ENCODE measurements around the gene PARD6B. TPM values are rescaled to one million over a fixed set of nuclear protein-coding genes. Genes with fewer than 3 reads are reported as not detected.

Gene PARD6B
- total RNA-seq, 4 donors from 2014 or later, result 0.72 to 15.3 (median 2.3) TPM

DNA sequence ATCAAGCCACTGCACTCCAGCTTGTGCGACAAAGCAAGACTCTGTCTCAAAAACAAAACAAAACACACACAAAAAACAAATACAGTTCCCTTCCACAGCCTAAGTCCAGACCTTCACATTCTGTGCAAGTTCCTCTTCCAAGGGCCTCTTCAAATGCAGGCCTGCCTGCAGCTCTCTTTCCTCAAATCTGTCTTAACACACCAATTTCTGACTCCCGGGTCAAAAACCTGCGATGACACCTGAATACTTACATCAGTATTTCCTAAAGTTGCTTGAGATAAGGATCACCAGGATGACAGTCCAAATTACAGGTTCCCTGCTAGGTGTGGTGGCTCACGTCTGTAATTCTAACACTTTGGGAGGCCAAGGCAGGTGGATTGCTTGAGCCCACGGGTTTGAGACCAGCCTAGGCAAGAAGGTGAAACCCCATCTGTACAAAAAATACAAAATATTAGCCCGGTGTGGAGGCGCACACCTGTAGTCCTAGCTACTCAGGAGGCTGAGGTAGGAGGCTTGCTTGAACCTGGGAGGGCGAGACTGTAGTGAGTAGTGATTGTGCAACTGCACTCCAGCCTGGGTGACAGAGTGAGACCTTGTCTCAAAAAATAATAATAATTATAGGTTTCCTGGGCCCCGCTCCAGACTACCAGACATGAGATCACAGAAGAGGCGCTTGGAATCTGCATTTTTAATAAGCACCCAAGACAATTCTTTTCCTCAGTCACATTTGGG, 8.8 kb upstream of the PARD6B start:
- H3K9me3 ChIP-seq, result no peaks in the 10 kb centered on the region
- no peak for TF ChIP-seq POLR2A (IDR thresholded peaks at IDR 0.05)
- DNase-seq (no peak), ATAC-seq (no peak)
- H3K4me1 ChIP-seq, result peaks cover 14 to 47% of the 10 kb centered on the region in 2 donors
- intact Hi-C loops (cut with DNase I; ENCODE audit: low total_unique reads), result no loop called here
- in situ Hi-C loops (cut with MboI; ENCODE audit: low sequenced_read_pairs in 4 of 4), result no loop called here
- no peak overlapping the region for H3K4me3 ChIP-seq
- H3K27me3 ChIP-seq, result no peaks in the 10 kb centered on the region
- H3K27ac ChIP-seq, result peak overlapping the region; percentile 79 to 95 (median 84)
- no peaks in the 10 kb centered on the region for H3K36me3 ChIP-seq

DNA sequence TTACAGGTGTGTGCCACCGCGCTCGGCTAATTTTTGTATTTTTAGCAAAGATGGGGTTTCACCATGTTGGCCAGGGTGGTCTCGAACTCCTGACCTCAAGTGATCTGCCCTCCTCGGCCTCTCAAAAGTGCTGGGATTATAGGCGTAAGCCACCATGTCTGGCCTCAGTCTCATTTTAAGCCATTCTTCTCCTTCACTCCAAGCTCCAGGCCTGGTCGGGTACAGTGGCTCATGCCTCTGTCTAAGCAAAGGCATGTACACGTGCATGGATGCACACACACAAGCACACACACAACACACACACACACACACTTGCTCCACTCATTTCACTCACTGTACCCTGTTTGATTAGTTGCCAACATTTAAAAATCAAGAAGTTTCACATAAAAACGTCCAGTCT, 7.7 kb upstream of the PARD6B start:
- H3K27ac ChIP-seq, result peak overlapping the region in 3 of 4 donors; percentile 87 to 95 (median 87)
- ATAC-seq, result no peak
- no peak overlapping the region for H3K4me3 ChIP-seq
- no peaks in the 10 kb centered on the region for H3K27me3 ChIP-seq
- intact Hi-C loops (cut with DNase I; ENCODE audit: low total_unique reads), result loop anchor here (2.0 kb wide), 1 partner anchor 21 kb away; no protein-coding TSS in a partner anchor
- H3K36me3 ChIP-seq, result no peaks in the 10 kb centered on the region
- H3K9me3 ChIP-seq, result no peaks in the 10 kb centered on the region
- in situ Hi-C loops (cut with MboI; ENCODE audit: low sequenced_read_pairs in 4 of 4), result no loop called here
- DNase-seq, result no peak
- H3K4me1 ChIP-seq, result peaks cover 14 to 37% of the 10 kb centered on the region in 2 donors
- TF ChIP-seq, protein P1, sequence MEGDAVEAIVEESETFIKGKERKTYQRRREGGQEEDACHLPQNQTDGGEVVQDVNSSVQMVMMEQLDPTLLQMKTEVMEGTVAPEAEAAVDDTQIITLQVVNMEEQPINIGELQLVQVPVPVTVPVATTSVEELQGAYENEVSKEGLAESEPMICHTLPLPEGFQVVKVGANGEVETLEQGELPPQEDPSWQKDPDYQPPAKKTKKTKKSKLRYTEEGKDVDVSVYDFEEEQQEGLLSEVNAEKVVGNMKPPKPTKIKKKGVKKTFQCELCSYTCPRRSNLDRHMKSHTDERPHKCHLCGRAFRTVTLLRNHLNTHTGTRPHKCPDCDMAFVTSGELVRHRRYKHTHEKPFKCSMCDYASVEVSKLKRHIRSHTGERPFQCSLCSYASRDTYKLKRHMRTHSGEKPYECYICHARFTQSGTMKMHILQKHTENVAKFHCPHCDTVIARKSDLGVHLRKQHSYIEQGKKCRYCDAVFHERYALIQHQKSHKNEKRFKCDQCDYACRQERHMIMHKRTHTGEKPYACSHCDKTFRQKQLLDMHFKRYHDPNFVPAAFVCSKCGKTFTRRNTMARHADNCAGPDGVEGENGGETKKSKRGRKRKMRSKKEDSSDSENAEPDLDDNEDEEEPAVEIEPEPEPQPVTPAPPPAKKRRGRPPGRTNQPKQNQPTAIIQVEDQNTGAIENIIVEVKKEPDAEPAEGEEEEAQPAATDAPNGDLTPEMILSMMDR (IDR thresholded peaks at IDR 0.05 in 4 of 5, conservative IDR thresholded peaks at IDR 0.05 in 1 of 5), result no peak
- TF ChIP-seq POLR2A (IDR thresholded peaks at IDR 0.05), result no peak

DNA sequence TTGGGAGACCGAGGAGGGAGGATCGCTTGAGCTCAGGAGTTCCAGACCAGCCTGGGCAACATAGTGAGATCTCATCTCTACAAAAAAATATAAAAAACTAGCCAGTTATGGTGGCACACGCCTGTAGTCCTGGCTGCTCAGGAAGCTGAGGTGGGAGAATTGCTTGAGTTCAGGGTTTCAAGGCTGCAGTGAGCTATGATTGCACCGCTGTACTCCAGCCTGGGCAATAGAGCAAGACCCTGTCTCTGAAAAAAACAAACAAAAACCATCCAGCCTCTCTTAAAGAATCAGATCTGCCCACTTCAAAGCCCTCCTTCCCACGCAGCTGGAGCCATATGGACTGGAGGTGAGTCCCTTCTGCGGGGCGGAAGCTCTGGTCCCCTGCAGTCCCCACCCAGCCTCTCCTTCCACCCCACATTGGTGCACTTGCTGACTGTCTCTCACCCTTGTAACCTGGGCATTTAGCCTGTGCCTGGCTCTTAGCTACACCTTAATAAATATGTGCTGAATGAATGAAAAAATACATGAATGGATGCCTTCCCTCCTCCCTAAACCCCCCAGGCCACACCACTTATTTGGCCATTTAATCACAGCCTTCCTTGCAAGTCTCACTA, 7.2 kb upstream of the PARD6B start:
- no peaks in the 10 kb centered on the region for H3K9me3 ChIP-seq
- H3K27ac ChIP-seq, result peak overlapping the region; percentile 79 to 95 (median 87)
- no peaks in the 10 kb centered on the region for H3K27me3 ChIP-seq
- peaks cover 14 to 35% of the 10 kb centered on the region in 2 donors for H3K4me1 ChIP-seq
- TF ChIP-seq POLR2A (IDR thresholded peaks at IDR 0.05), result no peak
- TF ChIP-seq, protein P1 (IDR thresholded peaks at IDR 0.05 in 4 of 5, conservative IDR thresholded peaks at IDR 0.05 in 1 of 5), result no peak
- intact Hi-C loops (cut with DNase I; ENCODE audit: low total_unique reads) (loop anchor here (2.0 kb wide), 1 partner anchor 21 kb away; no protein-coding TSS in a partner anchor), in situ Hi-C loops (cut with MboI; ENCODE audit: low sequenced_read_pairs in 4 of 4) (no loop called here)
- ATAC-seq (no peak), DNase-seq (no peak)
- H3K36me3 ChIP-seq, result no peaks in the 10 kb centered on the region
- H3K4me3 ChIP-seq, result no peak overlapping the region

DNA sequence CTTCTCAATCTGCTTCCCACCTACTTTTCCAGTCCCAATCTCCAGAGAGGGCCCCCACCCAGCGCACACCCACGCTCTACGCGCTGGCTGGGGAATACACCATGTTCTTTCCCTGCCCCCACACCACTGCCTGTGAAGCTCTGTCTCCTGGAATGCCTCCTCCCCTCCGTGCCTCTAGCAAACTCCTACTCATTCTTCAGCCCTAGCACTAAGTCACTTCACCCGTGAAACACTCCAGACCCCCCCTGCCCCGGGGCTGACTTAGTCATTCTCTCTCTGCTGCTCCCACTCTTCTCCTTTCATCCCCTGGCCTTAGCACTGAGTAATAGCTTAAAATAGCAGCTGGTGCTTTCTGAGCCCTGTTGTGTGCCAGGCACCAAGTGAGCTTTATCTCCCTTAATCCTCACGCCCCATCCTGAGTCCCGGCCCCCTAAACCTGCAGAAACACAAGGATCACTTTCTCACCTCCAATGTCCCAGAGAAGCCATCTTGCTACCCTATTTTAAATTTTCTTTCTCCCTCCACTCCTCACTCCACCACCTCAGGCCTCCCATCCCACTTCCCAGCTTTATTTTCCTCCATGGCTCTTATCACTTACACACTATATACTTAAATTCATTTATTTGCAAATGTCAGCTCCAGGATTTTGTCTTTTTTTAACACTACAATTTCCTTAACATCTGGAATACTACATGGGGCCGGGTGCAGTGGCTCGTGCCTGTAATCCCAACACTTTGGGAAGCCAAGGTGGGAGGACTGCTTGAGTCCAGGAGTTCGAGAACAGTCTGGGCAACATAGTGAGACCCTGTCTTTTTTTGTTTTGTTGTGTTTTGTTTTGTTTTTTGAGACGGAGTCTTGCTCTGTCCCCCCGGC, 6.3 kb upstream of the PARD6B start:
- H3K4me1 ChIP-seq, result peaks cover 14 to 35% of the 10 kb centered on the region in 2 donors
- peak overlapping the region; percentile 79 to 95 (median 87) for H3K27ac ChIP-seq
- H3K27me3 ChIP-seq, result no peaks in the 10 kb centered on the region
- intact Hi-C loops (cut with DNase I; ENCODE audit: low total_unique reads), result loop anchor here (2.0 kb wide), 1 partner anchor 20 kb away; no protein-coding TSS in a partner anchor
- no peaks in the 10 kb centered on the region for H3K36me3 ChIP-seq
- H3K9me3 ChIP-seq, result no peaks in the 10 kb centered on the region
- peak; percentile 51 to 85 for DNase-seq
- peak; percentile 77 to 83 for ATAC-seq
- in situ Hi-C loops (cut with MboI; ENCODE audit: low sequenced_read_pairs in 4 of 4), result loop anchor here in 1 of 4 donors (25.0 kb wide), 1 partner anchor 238 kb away; no protein-coding TSS in a partner anchor
- peak in 1 of 2 donors; percentile 18 for TF ChIP-seq POLR2A (IDR thresholded peaks at IDR 0.05)
- TF ChIP-seq, protein P1 (IDR thresholded peaks at IDR 0.05 in 4 of 5, conservative IDR thresholded peaks at IDR 0.05 in 1 of 5), result no peak
- H3K4me3 ChIP-seq, result no peak overlapping the region

All from gastrocnemius medialis (tissue), 4 donors.